Measurements from ENCODE around the gene DNASE1L2.

The DNASE1L2 gene

GRCh38 chr16:2271848-2272461, 35.7 kb downstream of the DNASE1L2 start:
- no peak for DNase-seq

- no peak for DNase-seq
Observed at GRCh38 chr16:2273484-2273883, 37.2 kb downstream of the DNASE1L2 start.

GRCh38 chr16:2273931-2274330, 37.7 kb downstream of the DNASE1L2 start:
- no peak for DNase-seq

- no peak for DNase-seq
Observed at GRCh38 chr16:2275476-2276367, 39.5 kb downstream of the DNASE1L2 start.

- DNase-seq = no peak
Observed at GRCh38 chr16:2276368-2277195, 40.3 kb downstream of the DNASE1L2 start.

GRCh38 chr16:2277466-2278271, 41.4 kb downstream of the DNASE1L2 start:
- no peak for DNase-seq

- no peak for DNase-seq
Observed at GRCh38 chr16:2278272-2278608, 42.0 kb downstream of the DNASE1L2 start.

GRCh38 chr16:2278956-2279800, 42.9 kb downstream of the DNASE1L2 start:
- no peak for DNase-seq

GRCh38 chr16:2280461-2280860, 44.2 kb downstream of the DNASE1L2 start:
- DNase-seq = no peak

- no peak for DNase-seq
Observed at GRCh38 chr16:2280981-2281542, 44.8 kb downstream of the DNASE1L2 start.

GRCh38 chr16:2282262-2282661, 46.0 kb downstream of the DNASE1L2 start:
- DNase-seq = no peak

- no peak for DNase-seq
Observed at GRCh38 chr16:2282866-2283555, 46.8 kb downstream of the DNASE1L2 start.

- no peak for DNase-seq
Observed at GRCh38 chr16:2284001-2284770, 47.9 kb downstream of the DNASE1L2 start.

GRCh38 chr16:2284797-2285576, 48.7 kb downstream of the DNASE1L2 start:
- DNase-seq = no peak

GRCh38 chr16:2285731-2286191, 49.5 kb downstream of the DNASE1L2 start:
- DNase-seq = no peak

- DNase-seq = no peak
Observed at GRCh38 chr16:2286550-2286949, 50.3 kb downstream of the DNASE1L2 start.

- no peak for DNase-seq
Observed at GRCh38 chr16:2287916-2288547, 51.8 kb downstream of the DNASE1L2 start.

Measured in NK-92 treated with Interleukin-12 subunit alpha and Interleukin-12 subunit beta, amount 100 ng/mL, for 24 hours (cell line).